ENCODE measurements around the gene MESP2.

DNA sequence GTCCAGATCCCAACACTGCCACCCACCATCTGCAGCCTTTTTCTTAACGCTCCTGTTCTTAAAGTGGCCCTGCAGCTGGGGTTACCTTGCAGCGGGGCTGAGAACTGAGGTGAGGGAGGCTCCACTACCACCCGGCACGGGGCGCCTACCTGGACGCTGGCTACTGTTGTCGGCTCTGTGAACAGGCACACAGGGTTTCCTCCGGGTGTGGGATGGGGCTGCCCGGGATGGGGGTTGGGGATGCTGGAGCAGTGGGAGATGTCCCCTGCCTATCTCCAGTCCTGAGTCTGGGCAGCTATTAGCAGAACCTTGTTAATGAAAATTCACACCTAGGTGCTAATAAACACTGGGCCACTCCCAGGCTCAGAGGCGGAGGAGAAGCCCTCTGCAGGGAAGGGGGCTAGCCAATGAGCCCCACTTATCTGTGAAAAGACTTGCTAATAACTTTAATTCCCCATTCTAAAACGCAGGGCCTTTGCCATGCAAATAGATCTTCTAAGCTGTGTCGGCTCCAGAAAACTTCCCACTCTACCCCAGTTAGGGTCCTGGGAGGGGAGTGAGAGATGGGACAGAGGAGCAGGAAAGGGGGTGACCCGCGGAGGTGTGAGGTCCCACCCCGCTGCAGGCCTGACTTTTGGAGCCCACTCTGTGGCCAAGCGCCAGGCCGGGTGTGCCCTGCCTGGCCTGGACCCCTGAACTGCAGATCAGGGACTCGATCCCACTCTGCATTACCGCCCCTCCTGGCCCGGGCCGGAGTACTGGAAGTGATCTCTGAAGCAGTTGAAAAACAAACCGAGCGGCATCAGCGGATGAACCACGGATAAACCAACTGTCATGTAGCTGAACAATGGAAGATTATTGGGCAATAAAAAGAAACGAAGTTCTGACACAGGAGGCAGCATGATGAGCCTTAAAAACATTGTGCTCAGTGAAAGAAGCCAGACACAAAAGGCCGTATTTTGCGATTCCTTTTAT lies 28.1 kb upstream of the MESP2 start:
- TF ChIP-seq TAF1 (IDR thresholded peaks at IDR 0.05; ENCODE audit: borderline replicate concordance, insufficient read depth, low read length) (no peak), POLR2AphosphoS5 (IDR thresholded peaks at IDR 0.05; ENCODE audit: low read depth, low read length) (no peak), SIN3A (IDR thresholded peaks at IDR 0.05; ENCODE audit: borderline replicate concordance, insufficient read depth, low read length) (no peak), FOXP2 (optimal IDR thresholded peaks at IDR 0.05; ENCODE audit: borderline replicate concordance, extremely low read depth, extremely low read length, insufficient read depth) (no peak)
- TF ChIP-seq, protein P1, sequence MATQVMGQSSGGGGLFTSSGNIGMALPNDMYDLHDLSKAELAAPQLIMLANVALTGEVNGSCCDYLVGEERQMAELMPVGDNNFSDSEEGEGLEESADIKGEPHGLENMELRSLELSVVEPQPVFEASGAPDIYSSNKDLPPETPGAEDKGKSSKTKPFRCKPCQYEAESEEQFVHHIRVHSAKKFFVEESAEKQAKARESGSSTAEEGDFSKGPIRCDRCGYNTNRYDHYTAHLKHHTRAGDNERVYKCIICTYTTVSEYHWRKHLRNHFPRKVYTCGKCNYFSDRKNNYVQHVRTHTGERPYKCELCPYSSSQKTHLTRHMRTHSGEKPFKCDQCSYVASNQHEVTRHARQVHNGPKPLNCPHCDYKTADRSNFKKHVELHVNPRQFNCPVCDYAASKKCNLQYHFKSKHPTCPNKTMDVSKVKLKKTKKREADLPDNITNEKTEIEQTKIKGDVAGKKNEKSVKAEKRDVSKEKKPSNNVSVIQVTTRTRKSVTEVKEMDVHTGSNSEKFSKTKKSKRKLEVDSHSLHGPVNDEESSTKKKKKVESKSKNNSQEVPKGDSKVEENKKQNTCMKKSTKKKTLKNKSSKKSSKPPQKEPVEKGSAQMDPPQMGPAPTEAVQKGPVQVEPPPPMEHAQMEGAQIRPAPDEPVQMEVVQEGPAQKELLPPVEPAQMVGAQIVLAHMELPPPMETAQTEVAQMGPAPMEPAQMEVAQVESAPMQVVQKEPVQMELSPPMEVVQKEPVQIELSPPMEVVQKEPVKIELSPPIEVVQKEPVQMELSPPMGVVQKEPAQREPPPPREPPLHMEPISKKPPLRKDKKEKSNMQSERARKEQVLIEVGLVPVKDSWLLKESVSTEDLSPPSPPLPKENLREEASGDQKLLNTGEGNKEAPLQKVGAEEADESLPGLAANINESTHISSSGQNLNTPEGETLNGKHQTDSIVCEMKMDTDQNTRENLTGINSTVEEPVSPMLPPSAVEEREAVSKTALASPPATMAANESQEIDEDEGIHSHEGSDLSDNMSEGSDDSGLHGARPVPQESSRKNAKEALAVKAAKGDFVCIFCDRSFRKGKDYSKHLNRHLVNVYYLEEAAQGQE (IDR thresholded peaks at IDR 0.05; ENCODE audit: insufficient read depth in 1 of 2, low read depth in 2 of 2, low read length in 2 of 2) = no peak
